Left forelimb (tissue), 1 donor: ENCODE data around the gene ZNF205.
"Not testable (repeated sequence)": the region's sequence is repeated elsewhere in the genome, so short reads cannot be mapped to it uniquely, and the experiment has no call there.

Experiments used
- DNase-seq: peaks from one replicate; pipeline ENCODE4 v3.0.0-alpha.2; 2018; ENCODE audit warnings: low spot score

ZNF205 gene

DNA sequence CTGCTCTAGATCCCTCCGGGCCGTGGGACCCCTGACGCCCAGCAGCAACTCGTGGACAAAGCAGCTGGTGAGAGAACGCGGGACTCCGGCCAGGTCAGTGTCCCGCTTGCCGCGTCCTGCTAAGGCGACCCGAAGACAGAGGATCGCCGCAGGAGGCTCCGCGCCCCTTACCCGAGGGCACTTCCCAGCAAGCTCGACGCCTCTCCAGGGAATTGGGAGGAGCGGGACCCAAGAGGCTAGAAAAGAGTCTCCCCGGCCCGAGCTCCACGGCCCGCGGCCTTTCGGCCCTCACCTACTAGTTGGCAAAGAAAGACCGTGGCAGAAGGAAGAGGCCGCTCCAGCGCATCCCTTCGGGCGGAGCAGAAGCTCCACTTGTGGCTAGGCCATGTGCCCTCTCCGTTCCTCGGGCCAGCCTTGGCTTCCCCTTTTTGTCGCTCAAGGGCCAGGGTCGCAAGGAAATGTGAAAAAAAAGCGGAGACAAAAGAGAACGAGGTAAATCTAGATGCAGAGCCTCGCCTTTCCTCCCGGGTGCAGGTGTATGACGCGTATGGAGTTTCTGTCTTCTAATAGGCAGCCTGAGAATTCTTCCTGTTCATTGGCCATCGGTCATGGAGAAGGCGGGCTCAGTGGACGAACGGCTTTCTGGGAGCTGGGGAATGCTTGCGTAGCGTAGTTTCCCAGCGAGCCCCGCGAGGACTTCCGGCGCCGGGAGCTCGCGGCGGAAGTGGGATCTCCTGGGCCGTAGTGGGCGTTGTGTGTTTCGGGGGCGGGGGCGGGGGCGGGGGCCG is 22.1 kb downstream of the ZNF205 start, which contains the start of gene ZNF213:
ZNF213 (plus strand) TSS at position 692 of the 788 bp plus-strand sequence. CDS start 2,252 bp downstream, outside the sequence.
- peak; percentile 94 for DNase-seq

DNA sequence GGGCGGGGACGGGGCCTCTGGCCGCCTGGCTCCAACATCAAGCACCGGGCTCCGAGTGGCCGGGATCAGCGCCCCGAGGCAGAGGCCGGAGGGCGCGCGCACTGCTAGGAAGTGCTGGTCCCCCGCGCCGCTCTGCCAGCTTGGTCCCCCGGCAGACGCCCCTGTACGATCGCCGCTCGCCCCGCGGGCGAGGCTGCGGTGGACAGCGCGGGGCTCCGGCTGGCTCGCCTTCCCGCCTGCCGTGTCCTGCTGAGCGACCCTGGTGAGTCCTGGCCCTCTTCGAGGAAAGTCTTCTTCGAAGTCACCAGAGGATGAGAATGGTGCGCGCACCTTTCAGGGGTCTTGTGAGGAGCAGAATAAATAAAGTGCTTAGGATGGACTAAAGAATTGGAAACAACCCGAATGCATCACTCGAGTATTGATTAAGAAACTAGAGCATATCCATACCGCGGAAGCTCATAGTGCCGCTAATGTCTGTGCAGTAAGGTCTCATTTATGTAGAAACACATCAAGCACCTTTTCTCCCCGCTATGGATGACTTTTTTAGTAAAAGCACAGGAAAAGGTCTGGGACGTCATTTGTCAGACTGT is 22.8 kb downstream of the ZNF205 start:
- DNase-seq: no peak

DNA sequence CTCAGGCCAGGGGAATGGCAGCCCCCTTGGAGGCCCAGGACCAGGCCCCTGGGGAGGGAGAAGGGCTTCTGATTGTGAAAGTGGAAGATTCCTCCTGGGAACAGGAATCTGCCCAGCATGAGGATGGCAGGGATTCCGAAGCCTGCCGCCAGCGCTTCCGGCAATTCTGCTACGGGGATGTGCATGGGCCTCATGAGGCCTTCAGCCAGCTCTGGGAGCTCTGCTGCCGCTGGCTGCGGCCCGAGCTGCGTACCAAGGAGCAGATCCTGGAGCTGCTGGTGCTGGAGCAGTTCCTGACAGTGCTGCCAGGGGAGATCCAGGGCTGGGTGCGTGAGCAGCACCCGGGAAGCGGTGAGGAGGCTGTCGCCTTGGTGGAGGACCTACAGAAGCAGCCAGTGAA is 24.9 kb downstream of the ZNF205 start:
- no peak for DNase-seq

DNA sequence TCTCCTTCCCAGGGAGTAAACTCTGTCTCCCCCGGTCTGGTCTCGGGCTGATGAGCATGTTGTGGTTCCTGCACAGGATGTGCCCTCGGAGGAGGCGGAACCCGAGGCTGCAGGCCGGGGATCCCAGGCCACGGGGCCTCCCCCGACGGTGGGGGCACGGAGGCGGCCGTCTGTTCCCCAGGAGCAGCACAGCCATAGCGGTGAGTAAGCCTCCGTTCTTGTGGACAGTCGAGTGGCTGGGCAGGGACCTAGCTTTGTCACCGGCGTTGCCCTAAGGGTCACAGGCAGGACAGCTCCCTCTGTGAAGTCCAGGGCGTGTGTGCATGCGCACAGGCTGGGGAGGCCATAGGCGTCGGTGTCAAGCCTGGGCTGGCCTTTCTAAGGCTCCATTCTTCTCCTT is 26.0 kb downstream of the ZNF205 start:
- no peak for DNase-seq

DNA sequence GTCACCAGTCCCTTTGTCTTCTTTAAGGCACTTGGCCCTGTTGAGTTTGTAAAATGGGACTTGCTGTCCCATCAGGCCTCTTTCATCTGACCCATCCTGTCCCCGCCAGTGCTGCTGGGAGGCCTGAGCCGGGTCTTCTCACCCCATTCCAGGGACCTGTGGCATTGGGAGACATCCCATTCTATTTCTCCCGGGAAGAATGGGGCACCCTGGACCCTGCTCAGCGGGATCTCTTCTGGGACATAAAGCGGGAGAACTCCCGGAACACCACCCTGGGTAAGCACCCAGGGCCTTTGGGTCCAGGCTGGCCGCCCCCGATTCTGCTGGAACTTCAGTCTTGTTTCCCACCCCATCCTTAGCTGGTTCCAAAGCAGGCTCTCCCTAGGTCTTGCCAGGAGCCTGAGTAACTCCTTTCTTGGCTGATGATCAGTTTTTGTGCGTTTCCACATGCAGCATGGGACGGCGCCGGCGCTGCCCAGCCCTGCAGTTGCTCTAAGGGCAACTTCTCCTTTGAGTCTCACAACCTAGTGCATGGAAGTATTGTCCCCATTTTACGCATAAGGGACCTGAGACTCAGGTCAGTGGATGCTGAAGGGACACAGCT is 26.5 kb downstream of the ZNF205 start:
- DNase-seq: no peak

DNA sequence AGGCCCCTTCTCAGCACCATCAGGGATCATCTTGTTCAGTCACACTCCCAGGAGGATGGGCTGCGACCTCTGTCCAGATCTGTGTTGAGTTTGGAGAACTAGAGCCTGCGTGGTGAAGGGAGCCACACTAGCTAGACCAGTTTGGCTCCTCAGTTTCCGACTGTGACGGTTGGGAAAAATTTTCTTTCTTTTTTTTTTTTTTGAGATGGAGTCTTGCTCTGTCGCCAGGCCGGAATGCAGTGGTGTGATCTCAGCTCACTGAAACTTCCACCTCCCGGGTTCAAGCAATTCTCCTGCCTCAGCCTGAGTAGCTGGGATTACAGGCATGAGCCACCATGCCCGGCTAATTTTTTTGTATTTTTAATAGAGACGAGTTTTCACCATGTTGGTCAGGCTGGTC is 27.2 kb downstream of the ZNF205 start:
- DNase-seq: not testable (repeated sequence)

DNA sequence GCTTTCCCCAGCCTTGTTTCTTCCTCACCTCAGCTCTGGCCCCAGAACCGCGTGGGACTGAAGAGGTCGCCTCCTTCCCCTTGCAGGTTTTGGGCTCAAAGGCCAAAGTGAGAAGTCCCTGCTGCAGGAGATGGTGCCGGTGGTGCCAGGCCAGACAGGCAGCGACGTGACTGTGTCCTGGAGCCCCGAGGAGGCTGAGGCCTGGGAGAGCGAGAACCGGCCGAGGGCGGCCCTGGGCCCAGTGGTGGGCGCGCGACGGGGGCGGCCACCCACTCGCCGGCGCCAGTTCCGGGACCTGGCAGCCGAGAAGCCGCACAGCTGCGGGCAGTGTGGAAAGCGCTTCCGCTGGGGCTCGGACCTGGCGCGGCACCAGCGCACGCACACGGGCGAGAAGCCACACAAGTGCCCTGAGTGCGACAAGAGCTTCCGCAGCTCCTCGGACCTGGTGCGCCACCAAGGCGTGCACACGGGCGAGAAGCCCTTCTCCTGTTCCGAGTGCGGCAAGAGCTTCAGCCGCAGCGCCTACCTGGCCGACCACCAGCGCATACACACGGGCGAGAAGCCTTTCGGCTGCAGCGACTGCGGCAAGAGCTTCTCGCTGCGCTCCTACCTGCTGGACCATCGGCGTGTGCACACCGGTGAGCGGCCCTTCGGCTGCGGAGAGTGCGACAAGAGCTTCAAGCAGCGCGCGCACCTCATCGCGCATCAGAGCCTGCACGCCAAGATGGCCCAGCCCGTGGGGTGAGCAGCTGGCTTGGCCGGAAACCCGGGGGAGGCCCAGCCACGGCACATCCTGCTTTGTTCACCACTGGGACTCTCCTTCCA is 28.4 kb downstream of the ZNF205 start:
- DNase-seq: no peak

DNA sequence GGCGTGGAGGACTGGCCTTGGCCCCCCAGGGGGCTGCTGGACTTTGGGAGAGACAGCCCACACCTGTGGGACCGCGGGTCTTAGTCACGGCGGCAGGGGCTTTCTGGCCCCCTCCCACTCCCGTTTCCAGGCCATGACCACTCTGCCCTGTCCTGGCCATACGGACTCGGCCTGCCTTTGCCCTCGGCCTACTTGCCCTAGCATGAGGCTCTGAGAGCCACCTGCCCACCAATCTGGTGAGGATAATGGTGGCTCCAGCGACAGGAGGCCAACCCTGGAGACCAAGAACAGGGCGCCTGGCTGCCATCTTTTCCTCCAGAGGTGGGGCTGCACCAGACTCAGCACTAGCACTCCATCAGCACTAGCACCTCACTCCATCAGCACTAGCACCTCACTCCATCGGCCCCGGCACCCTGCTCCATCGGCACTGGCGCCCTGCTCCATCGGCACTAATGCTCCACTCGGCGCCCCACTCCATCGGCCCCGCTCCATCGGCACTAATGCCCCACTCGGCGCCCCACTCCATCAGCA is 29.5 kb downstream of the ZNF205 start:
- DNase-seq: no peak

DNA sequence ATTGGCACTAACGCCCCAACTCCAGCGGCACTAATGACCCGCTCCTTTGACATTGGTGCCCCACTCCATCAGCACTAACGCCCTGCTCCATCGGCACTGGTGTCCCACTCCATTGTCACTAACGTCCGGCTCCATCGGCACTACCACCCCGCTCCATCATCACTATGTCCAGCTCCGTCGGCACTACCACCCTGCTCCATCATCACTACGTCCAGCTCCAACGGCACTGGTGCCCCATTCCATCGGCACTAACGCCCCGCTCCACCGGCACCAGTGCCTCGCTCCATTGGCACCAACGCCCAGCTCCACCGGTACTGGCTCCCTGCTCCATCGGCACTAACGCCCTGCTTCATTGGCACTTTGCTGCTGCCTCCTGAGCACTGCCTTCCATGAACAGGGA is 29.9 kb downstream of the ZNF205 start:
- DNase-seq: no peak

DNA sequence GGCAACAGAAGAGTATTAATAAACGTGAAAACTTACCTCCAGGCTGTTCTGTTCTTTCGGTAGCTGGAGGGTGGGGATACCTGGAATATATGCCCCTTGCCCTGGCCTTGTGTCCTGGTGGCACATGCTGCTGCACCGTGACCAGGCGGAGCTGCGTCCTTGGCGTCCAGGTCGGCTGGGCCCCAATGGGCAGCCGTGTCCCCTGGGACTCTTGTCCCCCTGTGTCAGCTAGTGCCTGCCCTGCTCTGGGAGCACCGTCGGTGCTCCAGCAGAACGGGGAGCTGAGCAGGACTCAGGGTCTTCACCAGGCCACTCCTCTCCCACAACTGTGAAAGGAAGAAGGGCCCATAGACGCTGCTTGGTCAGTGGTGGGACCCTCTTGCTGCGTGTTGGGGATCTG is 30.4 kb downstream of the ZNF205 start:
- no peak for DNase-seq

DNA sequence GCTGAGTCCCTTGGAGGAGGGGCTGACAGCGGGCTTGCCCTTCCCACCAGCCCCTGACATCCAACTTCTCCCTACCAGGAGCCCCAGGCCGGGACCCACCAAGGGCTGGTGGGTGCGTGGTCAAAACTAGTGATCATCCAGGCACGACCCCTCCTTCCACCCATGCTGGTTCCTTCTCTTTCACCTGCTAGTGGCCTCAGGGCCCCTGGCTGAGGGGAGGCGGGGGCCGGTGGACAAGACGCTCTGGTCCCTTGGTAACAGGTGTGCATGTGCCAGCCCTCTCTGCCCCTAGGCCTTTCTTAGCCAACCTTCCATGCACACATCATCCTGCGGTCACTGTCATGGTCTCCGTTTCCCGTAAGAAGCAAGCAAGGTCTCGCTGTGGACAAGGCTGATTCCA is 30.8 kb downstream of the ZNF205 start:
- DNase-seq: no peak

DNA sequence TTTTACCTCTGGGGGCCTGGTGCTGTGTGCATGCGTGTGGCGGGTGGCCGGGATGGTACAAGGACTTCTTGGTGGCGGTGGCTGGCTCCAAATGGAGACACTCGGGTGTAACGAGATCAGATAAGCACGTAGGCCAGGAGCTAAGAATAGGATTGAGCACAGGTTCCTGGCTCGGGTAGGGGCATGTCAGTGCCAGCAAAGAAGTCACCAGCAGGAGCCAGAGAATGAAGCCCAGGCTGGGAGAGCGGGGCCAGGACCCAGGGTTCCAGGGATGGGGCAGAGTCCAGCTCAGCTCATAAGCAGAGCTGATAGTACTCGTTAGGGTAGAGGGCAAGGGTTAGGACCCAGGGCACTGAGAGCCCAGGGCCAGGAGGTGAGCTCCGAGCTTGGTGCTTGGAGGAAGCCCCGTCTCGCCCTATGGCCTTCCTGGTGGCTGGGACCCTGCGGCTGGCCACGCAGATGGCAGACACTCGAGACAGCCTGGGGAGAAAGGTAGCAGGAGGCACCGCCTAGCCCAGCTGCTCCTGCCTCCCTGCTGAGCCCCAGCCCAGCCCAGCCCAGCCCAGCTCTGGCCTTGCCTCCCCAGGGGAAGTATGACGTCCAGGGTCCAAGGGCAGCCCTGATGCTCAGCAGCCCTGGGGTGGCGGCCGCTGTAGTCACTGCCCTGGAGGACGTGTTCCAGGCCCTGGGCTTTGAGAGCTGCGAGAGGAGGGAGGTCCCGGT is 31.4 kb downstream of the ZNF205 start:
- no peak for DNase-seq

DNA sequence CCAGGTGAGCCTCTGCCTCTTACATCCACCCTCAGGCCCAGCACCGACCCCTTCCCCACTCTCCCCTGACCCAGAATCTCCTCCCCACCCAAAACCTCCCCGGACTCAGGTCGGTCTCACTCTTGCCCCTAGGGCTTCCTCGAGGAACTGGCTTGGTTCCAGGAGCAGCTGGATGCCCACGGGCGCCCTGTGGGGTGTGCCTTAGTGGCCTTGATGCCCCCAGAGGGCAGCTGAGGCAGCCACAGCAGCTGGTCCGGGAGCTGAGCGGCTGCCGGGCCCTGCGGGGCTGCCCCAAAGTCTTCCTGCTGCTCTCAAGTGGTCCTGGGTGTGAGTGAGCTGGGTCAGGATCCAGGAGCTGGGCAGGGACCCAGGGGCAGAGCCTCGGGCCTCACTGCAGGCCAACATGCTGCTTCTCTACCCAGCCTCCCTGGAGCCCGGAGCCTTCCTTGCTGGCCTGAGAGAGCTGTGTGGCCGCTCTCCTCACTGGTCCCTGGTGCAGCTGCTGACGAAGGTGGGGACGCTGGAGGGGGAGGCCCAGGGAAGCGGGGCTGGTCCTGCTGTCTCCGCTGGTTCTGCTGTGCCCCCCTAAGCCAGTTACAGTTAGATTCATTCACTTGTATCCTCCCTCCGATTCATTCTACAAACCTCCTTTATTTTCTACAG is 32.1 kb downstream of the ZNF205 start:
- no peak for DNase-seq

DNA sequence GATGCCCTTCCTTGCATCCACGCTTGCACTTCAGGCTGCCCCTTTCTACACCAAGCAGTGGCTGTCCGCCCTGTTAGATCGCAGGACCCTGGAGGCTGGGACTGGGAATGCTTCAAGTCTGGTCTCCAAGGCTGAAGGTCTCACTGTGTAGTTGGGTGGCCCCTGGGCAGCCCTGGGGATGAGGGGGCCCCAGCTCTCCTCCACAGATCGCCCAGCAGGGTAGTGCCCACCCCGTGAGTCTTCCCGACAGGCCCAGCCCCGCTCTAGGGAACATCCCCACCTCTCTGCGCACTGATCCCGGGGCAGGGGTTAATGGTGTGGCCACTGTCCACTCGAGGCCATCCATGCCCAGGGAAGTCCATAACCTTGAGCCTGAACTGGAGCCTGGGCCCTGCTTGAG is 32.8 kb downstream of the ZNF205 start:
- DNase-seq: no peak

DNA sequence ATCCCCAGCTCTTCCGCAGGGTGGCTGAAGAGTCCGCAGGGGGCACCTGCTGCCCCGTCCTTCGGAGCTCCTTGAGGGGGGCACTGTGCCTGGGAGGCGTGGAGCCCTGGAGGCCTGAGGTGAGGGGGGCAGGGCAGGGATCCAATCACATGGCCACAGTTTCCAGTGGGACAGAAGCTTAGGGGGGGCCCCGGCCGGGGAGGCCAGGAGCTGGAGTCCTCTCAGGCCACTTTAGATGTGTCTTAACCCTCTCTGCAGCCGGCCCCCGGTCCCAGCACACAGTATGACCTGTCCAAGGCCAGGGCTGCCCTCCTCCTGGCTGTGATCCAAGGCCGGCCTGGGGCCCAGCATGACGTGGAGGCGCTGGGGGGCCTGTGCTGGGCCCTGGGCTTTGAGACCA is 33.3 kb downstream of the ZNF205 start:
- no peak for DNase-seq

DNA sequence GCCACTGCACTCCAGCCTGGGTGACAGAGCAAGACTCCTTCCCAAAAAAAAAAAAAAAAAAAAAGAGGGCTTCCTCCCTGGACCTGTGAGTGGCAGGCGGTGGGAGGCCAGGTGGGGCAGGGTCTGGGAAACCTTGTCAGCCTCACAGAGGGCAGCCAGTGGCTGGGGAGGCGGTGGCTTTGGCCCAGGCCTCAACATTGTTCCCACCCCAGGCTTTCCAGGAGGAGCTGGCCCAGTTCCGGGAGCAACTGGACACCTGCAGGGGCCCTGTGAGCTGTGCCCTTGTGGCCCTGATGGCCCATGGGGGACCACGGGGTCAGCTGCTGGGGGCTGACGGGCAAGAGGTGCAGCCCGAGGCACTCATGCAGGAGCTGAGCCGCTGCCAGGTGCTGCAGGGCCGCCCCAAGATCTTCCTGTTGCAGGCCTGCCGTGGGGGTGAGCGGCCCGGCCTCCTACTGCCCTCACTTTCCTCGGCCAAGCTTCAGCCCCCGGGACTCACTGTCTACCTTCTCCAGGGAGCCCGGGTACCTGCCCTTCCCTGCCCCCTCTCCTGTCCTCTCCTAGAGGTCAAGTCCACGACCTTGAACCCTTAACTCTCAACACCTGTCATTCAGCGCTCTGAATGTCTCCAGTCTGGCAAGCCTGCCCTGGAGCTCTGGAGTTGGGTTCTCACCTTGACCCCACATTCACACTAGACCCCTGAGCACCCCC is 34.8 kb downstream of the ZNF205 start:
- DNase-seq: no peak

DNA sequence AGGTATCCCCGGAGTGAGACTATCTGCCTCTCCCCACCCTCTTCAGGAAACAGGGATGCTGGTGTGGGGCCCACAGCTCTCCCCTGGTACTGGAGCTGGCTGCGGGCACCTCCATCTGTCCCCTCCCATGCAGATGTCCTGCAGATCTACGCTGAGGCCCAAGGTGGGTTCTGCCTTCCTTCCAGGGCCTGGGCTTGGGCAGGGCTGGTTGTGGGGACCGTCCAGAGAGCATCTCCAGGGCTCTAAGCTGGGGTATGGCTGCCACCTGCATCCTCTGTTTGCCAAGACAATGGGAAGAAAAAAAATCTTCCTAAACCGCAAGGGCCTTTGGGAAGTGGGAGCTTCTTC is 35.3 kb downstream of the ZNF205 start:
- DNase-seq: no peak

DNA sequence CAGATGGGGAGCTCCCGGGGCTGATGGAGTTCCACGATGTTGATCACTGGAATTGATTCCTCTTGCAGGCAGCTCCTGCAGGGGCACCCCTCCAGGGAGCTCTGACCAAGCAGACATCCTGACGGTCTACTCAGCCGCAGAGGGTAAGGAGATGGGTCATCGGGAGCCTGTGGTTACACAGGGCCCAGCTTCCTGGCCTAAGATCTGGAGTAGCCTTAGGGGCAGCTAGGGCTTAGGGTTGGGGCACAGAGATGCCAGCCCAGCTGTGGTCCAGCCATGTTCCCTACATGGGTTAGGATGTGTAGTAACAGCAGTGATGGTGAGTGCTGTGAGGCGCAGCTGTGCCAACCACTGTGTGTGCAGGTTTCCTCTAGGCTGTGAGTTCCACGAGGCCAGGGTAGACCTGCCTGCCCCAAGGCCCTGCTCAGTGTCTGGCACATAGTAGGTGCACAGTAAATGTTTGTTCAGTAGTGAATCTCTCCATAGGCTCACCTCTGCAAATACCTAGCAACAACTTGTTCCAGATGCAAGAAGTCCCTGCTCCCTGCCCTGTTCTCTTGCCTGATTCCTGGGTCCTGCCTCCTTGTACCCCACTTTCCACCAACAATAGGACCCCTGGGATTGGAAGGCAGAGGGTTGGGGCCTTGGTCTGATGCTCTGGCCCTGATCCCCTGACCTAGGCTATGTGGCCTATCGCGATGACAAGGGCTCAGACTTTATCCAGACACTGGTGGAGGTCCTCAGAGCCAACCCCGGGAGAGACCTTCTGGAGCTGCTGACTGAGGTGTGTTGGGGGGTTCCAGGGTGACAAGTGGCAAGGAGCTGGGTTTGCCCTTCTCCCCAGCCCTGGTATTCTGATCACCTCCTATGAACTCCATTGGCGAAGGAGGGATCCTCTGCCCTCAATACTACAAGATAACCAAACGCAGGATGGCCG is 36.1 kb downstream of the ZNF205 start:
- DNase-seq: no peak

DNA sequence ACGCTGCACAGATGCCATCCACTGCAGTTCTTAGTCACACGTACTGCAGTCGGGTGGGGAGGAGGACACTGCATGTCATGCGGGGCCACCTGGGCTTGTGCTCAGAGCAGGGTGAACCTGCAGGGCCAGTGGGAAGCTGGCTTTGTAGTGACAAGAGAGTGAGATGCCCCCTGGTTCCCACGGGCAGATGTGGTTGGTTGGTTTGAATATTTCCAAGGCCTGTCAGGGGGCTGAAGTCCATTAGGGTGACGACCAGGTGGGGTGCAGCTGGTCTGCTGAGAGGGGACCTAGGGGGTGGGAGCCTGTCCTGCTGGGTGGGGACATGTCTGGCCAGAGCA is 36.8 kb downstream of the ZNF205 start:
- DNase-seq: no peak
